Measurements from ENCODE around the gene RAB20.
"Not testable (repeated sequence)": the region's sequence is repeated elsewhere in the genome, so short reads cannot be mapped to it uniquely, and the experiment has no call there.

The RAB20 gene

GRCh38 chr13:110486880-110487279 lies 74.6 kb downstream of the RAB20 start:
- not testable (repeated sequence) for DNase-seq

- no peak for DNase-seq
Observed at GRCh38 chr13:110486061-110486715, 75.3 kb downstream of the RAB20 start.

DNA sequence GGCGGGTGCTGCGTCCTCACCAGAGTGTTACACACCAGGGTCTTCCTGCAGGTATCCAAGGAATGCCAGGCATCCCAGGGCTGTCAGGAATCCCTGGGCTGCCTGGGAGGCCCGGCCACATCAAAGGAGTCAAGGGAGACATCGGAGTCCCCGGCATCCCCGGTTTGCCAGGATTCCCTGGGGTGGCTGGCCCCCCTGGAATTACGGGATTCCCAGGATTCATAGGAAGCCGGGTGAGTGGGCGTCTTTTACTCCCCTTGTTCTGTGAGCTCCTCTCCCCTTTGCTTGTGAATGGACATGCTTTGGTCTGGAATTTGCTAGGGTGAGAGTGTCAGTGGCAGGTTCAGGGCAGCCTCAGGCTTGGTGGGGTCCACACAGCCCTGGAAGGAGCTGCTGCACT lies 75.9 kb downstream of the RAB20 start:
- no peak for DNase-seq

DNA sequence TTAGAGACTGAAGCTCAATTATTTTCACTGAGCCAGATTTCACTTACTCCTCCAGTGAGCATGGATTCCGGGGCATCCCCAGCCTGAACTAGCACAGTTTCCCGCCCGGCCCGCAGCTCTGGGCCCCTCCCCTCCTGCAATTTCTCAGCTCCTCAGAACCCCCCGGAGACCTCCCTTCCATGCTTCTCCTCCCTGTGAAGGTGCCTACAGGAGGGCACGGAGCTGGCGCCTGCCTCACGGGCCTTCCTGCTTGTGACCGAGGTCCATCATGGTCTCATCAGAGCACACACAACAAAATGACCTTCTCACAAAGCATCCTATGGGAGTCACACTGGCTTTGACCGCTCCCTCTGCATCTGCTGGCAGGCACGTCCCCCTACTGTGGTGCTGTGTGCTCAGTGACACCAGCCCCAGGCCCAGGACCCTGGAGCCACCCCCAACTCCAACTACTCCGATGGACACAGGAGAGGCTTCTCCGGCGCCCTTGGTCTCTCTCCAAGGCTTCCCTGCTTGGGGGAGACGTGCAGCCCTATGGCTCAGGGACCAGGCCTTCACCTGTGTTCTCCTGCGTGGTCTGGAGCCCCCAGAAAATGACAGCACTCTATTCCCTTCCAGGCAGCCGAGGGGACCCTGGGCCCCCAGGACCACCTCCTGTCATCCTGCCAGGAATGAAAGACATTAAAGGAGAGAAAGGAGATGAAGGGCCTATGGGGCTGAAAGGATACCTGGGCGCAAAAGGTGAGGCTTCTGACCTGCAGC lies 77.1 kb downstream of the RAB20 start:
- DNase-seq, result no peak

DNA sequence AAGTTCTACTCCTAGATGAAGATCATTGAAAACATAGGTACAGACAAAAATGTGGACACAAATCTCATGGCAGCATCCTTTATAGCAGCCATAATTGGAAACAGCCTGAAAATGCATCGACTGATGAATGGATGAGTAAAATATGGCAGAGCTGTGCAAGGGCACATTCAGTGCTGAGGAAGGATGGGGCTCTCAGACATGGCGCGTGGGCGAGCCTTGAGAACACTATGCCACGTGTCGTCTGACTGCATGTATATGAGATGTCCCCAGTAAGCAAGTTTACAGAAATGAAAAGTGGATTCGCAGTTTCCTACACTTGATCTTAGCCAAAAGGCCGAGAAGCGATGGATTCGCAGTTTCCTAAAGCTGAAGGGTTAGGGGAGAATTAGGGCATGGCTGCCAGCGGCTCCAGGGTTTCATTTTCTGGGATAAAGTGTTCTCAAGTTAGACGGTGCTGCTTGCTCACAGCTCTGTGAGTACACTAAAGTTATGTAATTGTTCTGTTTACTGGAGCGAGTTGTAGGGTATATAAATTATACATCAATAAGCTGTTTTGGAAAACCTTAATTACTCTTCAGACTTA lies 78.0 kb downstream of the RAB20 start:
- DNase-seq, result no peak

DNA sequence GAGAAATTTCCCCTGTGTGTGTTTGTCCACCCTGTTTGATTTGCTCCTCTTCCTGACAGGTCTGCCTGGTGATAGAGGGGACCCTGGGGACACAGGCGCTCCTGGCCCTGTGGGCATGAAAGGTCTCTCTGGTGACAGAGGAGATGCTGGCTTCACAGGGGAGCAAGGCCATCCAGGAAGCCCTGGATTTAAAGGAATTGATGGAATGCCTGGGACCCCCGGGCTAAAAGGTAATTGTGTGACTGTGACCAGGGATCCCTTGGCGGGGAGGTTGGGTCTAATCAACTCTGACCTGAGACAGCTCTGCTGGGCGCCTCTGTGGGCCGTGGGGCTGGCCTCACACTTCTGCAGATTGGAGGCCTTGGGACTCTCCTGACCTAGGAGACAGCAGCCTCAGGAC lies 81.4 kb downstream of the RAB20 start:
- DNase-seq, result no peak

DNA sequence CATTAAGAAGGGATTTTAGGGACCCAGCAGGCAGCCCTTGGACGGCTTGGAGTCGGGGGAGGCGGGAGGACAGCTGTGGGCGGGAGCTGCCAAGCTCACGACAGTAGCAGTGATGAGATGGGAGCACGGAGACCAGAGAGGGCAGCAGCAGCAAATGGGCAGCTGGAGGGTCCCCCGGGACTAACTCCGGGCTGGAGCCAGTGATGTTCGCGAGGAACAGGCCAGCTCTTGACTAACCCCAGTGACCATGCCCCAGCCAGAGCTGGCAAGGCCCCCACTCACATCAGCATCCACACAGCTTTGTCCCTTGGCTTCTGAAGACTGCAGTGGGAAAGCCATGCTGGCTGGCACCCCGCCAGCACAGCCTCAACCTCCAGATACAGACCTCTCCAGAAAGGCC lies 81.9 kb downstream of the RAB20 start:
- no peak for DNase-seq

GRCh38 chr13:110479215-110479545 lies 82.3 kb downstream of the RAB20 start:
- no peak for DNase-seq

DNA sequence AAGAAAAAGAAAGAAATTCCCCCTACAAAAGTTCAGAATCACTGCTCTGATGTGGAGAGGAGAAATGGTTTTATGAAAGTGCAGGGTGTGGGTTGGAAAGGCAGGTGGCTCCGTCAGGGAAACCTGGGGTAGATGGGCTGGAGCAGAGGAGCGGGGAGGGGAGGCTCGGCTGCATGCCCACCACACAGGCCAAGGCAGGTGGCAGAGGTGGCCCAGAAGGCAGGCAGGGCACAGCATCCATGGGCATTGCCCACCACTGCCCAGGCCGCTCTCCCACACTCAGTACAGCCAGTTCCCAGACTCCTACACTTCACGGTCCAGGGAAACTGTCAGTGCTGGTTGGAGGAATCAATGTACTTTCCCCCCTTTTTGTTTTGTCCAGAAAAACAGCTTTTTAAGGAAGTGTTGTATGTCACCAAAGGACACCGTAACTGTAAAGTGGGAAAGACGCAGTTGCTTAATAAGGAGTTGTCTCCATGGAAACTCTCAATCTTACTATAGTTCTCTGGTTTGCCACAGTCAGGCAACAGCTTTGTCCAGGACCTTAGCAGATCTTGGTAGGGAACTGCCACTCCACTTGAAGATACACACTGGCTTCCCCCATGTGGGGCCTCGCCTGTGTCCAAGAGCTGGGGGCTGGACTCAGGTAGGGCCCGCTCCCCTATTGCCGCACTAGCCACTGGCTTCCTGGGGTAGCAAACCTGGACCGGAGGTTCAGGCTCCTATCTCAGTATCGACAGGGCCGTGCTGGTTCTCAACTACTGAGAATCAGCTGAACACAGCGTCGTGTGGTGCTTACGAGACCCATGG lies 82.9 kb downstream of the RAB20 start:
- no peak for DNase-seq

DNA sequence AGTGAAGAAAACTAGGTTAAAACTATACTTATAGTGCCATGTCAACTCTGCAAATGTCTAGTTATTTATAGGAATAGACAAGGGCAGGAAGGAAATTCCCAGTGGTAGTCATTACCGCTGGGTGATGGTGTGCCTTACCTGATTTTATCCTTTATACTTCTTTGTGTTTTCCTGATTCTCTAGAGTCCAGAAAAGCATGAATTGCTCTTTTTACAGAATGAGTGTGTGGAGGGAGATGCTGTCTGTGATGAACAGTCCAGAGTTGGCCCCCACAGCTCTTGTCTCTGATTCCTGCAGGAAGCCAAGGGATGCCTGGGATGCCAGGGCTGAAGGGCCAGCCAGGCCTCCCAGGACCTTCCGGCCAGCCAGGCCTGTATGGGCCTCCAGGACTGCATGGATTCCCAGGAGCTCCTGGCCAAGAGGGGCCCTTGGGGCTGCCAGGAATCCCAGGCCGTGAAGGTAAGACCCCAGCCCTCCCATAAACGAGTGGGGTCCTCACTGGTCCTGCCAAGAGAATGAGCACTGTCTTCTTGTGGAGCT lies 83.7 kb downstream of the RAB20 start:
- DNase-seq, result no peak

GRCh38 chr13:110476220-110476617 lies 85.3 kb downstream of the RAB20 start:
- no peak for DNase-seq

DNA sequence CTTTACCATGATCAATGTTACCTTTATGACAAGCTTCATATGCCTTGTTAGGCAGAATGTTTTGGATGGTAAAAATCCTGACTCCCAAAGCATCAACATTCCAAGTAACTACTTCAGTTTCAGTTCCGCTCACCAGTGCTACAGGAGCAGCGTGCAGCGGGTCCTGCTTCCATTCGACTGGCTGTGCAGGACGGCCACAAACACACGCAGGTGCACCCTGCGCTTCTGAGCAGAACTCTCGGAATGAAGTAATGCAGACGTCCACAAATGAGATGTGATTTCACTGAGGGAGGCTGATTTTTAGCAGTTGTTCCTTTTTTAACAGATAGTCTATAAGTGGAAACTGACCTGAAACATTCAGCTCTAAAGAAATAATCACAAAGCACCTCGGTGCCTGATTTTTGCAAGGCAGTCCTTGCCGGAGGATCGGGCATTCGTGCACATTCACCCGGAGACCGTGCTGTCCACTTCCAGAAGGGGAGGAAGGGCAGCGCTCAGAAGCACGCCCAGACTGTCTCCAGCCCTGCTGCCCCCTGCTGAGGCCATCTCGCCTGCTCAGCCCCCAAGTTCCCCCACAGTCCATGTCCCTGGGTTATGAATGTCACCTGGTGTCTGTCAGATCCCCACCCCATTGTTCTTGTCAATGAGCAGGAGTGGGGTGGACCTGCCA lies 85.8 kb downstream of the RAB20 start:
- no peak for DNase-seq

- DNase-seq, result no peak
Observed at GRCh38 chr13:110475117-110475516, 86.4 kb downstream of the RAB20 start.

DNA sequence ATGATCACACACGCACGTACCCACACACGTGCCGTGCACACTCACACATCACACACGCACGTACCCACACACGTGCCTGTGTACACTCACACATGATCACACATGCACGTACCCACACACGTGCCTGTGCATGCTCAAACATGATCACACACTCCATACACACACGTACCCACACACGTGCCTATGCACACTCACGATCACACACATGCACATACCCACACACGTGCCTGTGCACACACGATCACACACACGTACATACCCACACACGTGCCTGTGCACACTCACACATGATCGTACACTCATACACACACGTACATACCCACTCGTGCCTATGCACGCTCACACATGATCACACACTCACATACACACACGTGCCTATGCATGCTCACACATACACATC lies 86.8 kb downstream of the RAB20 start:
- DNase-seq, result no peak
